HG02884 (cell line): Measurements from ENCODE around the gene UBE2L3.
"Not testable (repeated sequence)": the region's sequence is repeated elsewhere in the genome, so short reads cannot be mapped to it uniquely, and the experiment has no call there.

Source experiments
- ATAC-seq: cut with Tn5 transposase; IDR thresholded peaks from one replicate; pipeline ENCODE4 v1.9.1; 2021; ENCODE audit warnings: mild to moderate bottlenecking, moderate library complexity; ENCODE audit not compliant: unreplicated experiment

Gene UBE2L3

DNA sequence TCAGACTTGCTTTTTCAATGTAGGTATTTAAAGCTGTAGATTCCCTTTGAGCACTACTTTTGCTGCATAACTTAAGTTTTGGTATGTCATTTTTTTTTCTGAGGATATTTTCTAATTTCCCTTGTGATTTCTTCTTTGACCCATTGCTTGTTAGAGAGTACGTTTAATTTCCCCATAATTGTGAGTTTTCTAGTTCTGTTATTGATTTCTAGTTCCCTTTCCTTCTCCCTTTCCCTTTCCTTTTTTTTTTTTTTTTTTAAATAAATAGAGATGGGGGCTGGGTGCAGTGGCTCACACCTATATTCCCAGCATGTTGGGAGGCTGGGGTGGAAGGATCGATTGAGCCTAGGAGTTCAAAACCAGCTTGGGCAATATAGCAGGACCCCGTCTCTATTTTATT lies 30.8 kb downstream of the UBE2L3 start:
- ATAC-seq = no peak

- no peak for ATAC-seq
Observed at GRCh38 chr22:21599053-21599893, 31.8 kb downstream of the UBE2L3 start.

- ATAC-seq = no peak
Observed at GRCh38 chr22:21602579-21602978, 35.1 kb downstream of the UBE2L3 start.

DNA sequence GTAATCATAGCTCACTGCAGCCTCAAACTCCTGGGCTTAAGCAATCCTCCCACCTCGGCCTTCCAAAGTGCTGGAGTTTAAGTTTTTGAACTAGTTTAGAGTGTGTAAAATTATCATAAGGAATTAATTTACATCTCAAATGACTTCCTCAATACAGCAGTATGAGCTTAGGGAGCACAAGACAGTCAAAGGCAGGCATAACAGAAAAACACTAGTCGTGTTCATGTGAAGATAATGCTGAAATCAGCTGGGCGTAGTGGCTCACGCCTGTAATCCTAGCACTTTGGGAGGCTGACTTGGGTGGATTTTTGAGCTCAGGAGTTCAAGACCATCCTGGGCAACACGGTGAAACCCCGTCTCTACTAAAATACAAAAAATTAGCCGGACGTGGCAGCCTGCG lies 36.5 kb downstream of the UBE2L3 start:
- ATAC-seq = no peak

DNA sequence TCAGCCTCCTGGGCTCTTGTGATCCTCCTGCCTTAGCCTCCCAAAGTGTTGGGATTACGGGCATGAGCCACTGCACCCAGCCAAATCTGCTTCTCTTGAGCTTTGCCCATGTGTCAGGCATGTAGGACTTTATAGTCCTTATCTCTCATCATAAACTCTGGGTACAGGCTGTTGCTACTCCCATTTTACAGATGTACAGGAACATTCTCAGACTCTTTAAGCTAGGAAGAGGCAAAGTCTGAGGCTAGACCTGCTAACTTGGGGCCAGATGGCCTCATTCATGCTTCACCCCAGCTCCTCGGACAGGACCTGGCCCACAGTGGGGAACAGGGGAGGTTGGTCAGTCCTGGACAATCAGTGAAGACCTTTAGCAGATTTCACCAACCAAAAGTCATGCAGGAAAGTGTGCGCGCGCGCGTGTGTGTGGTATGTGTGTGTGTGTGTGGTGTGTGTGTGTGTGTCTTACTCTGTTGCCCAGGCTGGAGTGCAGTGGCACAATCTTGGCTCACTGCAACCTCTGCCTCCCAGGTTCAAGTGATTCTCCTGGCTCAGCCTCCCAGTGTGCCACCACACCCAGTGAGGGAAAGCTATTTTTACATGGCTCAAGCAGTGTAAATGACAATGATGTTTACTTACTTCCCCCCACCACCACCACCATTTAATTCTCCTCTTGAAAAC lies 38.5 kb downstream of the UBE2L3 start:
- no peak for ATAC-seq

DNA sequence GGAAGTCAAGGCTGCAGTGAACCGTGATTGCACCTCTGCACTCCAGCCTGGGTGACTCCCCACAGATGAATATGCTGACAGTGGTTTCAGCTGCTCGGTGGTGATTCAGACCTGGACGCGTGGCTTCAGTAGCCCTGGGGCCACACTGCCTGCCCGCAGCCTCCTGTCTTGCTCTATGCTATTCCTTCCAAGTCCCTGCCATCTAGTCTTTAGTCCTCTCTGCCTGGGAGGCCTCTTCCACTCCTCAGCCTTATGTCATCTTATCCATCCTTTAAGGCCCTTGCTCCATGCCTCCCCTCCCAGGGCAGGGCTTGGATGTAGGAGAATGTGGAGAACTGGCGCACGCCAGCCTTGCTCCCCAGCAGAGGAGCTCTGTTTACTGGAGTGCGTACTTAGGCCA lies 39.3 kb downstream of the UBE2L3 start:
- ATAC-seq = no peak

GRCh38 chr22:21609556-21610157 lies 42.1 kb downstream of the UBE2L3 start:
- not testable (repeated sequence) for ATAC-seq

- ATAC-seq = no peak
Observed at GRCh38 chr22:21611210-21611977, 43.9 kb downstream of the UBE2L3 start.

DNA sequence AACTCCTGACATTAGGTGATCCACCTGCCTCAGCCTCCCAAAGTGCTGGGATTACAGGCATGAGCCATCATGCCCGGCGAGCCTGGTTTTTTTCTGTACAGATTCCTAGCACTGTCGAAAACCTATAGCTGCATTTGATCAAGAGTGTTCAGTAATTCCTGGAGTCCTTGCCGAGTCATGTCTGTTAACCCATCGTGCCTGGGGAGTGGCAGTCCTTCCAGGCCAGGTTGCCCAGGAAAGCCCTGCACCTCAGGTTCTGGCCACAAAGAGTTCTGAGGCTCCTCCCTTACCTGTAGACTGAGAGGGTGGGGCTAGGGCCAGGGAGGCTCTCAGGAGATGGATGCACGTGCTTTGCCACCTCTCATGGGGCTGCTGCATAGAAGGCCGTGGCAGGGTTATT lies 45.3 kb downstream of the UBE2L3 start:
- ATAC-seq = no peak

GRCh38 chr22:21613553-21614233 lies 46.2 kb downstream of the UBE2L3 start:
- no peak for ATAC-seq

DNA sequence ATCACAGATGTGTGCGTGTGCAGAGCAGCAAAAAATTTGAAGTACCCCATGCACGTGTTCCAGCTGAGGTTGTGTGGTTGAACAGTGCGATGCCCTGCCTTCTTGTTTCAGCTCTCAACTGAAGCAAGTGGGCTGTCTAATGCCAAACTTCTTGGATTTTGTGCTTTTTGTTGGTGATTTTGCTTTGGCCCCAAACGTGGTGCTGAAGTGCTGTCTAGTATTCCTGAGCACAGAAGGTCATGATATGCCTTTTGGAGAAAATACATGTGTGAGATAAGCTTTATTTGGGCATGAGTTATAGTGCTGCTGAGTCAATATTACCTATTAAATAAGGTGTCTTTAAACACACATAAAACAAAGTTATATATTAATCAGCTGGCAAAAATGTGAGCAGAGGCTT lies 48.2 kb downstream of the UBE2L3 start:
- no peak for ATAC-seq

- ATAC-seq = not testable (repeated sequence)
Observed at GRCh38 chr22:21617337-21617736, 49.8 kb downstream of the UBE2L3 start.

DNA sequence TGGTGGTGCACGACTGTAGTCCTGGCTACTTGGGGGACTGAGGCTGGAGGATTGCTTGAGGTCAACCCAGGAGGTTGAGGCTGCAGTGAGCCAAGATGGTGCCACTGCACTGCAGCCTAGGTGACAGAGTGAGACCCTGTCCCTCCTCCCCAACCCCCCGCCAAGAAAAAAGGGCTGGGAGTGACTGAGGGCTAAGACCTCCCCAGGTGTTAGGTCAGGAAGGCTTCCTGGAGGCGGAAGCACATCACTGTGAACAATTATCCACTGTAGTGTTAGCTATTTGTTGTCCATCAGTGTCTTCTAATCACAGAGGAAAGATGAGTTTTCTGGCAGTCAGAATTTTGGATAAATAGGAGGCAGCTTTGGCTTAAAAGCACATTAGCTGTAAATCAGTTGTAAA lies 53.5 kb downstream of the UBE2L3 start:
- no peak for ATAC-seq

DNA sequence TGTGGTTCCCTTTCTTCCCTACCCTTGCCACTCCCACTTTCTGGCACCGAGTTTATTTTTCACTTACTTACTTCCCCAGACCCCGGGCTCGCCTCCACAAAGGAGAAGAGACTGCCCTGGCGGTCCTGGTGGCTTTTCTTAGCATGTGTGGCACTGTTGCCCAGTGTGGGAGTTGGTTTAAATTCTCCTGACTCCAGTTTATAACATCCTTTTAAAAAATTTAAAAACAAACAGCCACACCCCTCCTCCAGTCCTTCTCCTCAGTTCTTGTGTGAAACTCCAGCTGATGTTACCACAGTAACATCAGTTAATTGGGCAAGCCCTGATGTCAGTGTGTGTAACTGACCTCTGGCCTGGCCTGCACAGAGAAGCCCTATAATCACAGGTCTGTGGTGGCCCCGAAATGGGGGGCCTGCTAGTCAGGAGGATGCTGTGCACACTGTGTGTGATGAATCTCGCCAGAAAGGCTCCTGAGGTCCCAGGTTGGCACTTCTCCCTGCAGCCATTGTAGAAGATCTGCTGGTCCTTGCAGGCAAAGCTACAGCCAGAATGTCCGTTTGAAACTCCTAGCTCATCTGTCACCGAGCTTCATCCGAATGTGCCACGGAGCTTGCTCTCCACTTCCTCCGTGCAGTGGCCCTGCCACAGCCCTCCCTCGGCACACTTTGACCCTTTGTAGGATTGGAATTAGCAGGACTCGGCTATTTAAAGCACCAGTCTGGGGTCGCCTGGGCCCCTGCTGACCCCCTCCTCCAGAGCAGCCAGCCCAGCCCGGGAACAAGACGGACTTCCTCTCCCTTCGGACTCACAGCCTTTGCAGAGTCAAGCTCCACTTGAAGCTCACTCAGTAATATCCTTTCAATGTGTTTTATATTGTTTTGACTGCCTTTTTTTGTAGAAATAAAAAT lies 54.8 kb downstream of the UBE2L3 start:
- no peak for ATAC-seq

GRCh38 chr22:21622919-21623647 lies 55.6 kb downstream of the UBE2L3 start:
- no peak for ATAC-seq

- no peak for ATAC-seq
Observed at GRCh38 chr22:21623648-21623970, 56.1 kb downstream of the UBE2L3 start.

DNA sequence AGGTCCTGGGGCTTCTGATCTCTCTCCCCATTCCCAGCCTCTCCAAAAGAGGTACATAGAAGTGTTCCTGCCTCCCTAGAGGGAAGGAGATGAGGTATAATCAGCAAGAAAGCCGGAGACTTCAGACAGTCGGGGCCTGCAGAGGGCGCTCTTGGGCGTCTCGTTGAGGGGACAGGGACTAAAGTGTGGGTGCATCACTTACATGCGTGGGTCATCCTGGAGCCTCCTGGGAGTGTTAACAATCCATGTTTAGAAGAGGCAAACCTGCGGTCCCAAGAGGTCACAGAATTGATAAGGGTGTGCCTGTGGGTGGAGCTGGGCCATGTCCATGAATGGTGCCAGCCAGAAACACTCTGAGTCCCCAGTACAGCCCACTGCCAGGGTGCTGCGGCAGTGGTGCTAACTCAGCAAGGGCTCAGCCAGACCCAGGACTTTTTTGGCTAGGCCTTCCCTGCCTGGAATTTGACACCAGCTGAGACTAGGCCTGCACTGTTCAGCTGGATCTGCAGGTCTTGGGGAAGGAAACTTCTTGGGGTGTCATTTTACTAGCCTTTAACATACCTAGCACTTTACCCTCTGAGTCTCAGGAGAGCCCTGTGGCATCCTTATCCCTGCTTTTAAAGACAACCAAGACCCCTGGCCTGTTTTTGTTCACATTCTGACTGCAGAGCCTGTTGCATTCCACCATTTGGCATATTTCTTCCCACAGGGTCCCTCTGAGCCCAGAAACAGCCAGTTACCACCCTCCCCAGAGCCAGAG lies 56.8 kb downstream of the UBE2L3 start:
- ATAC-seq = no peak
